Liver (tissue), 9 donors: ENCODE measurements around the gene MOB1A. TPM values are rescaled to one million over a fixed set of nuclear protein-coding genes. Genes with fewer than 3 reads are reported as not detected.

Experiments
- DNase-seq: peaks from one replicate; pipeline ENCODE4 v3.0.0-alpha.2; 2017; ENCODE audit warnings: low spot score
- H3K27ac ChIP-seq, 2 donors: one replicate each; pipeline ENCODE4 v1.7.0; 2013; ENCODE audit warnings: inconsistent platforms in 2 of 2, low read length in 2 of 2, control low read depth in 1 of 2, low read depth in 1 of 2, mild to moderate bottlenecking in 1 of 2
- H3K27me3 ChIP-seq, 4 donors: one replicate each; pipeline versions ENCODE4 v1.6.1 to v1.7.0; 2013; ENCODE audit warnings: low read length in 3 of 4, inconsistent platforms in 1 of 4, mild to moderate bottlenecking in 1 of 4, moderate library complexity in 1 of 4; ENCODE audit not compliant: control insufficient read depth in 4 of 4, insufficient read depth in 4 of 4
- H3K36me3 ChIP-seq, 4 donors: one replicate each; pipeline versions ENCODE4 v1.6.1 to v1.7.0; 2013; ENCODE audit warnings: low read length in 3 of 4, mild to moderate bottlenecking in 3 of 4, low read depth in 1 of 4, moderate library complexity in 1 of 4; ENCODE audit not compliant: control insufficient read depth in 4 of 4, insufficient read depth in 3 of 4
- H3K4me1 ChIP-seq, 4 donors: one replicate each; pipeline versions ENCODE4 v1.6.1 to v1.7.0; 2013; ENCODE audit warnings: low read length in 3 of 4, mild to moderate bottlenecking in 3 of 4, moderate library complexity in 1 of 4; ENCODE audit not compliant: control insufficient read depth in 4 of 4, insufficient read depth in 4 of 4
- H3K4me3 ChIP-seq, 3 donors: one replicate each; pipeline versions ENCODE4 v1.6.1 to v1.7.0; 2013; ENCODE audit warnings: low read length in 3 of 3, control low read depth in 1 of 3, low read depth in 1 of 3, mild to moderate bottlenecking in 1 of 3
- H3K9ac ChIP-seq, 2 donors: one replicate each; pipeline ENCODE4 v1.7.0; 2013; ENCODE audit warnings: low read length in 2 of 2, mild to moderate bottlenecking in 2 of 2, moderate library complexity in 2 of 2, control low read depth in 1 of 2, low read depth in 1 of 2
- H3K9me3 ChIP-seq, 4 donors: one replicate each; pipeline versions ENCODE4 v1.6.1 to v1.7.0; 2013; ENCODE audit warnings: low read length in 3 of 4; ENCODE audit not compliant: control insufficient read depth in 4 of 4
- EGR1 ChIP-seq, 2 donors: IDR thresholded peaks; 2 replicates each; pipeline ENCODE4 v1.6.1; 2016 to 2018; ENCODE audit warnings: antibody characterized with exemption in 2 of 2, low read depth in 2 of 2
- FOXA2 ChIP-seq: IDR thresholded peaks from 2 replicates; pipeline ENCODE4 v1.6.1; 2016; ENCODE audit warnings: antibody characterized with exemption
- GABPA ChIP-seq, 2 donors: IDR thresholded peaks in 1 of 2; conservative IDR thresholded peaks in 1 of 2; 2 replicates each; pipeline ENCODE4 v1.6.1; 2016; ENCODE audit warnings: antibody characterized with exemption in 2 of 2, mild to moderate bottlenecking in 1 of 2, moderate library complexity in 1 of 2
- HNF4A ChIP-seq, 2 donors: conservative IDR thresholded peaks; 2 replicates each; pipeline ENCODE4 v1.6.1; 2016; ENCODE audit warnings: antibody characterized with exemption in 2 of 2, mild to moderate bottlenecking in 2 of 2
- JUND ChIP-seq, 2 donors: IDR thresholded peaks; 2 replicates each; pipeline ENCODE4 v1.6.1; 2016; ENCODE audit warnings: antibody characterized with exemption in 2 of 2
- NR2F2 ChIP-seq: IDR thresholded peaks from 2 replicates; pipeline ENCODE4 v1.6.1; 2016; ENCODE audit warnings: antibody characterized with exemption
- RAD21 ChIP-seq, 2 donors: IDR thresholded peaks; 2 replicates each; pipeline ENCODE4 v1.6.1; 2016; ENCODE audit warnings: antibody characterized with exemption in 2 of 2, mild to moderate bottlenecking in 2 of 2
- SP1 ChIP-seq: IDR thresholded peaks from 2 replicates; pipeline ENCODE4 v1.6.1; 2018; ENCODE audit warnings: antibody characterized with exemption, mild to moderate bottlenecking
- TAF1 ChIP-seq: conservative IDR thresholded peaks from 2 replicates; pipeline ENCODE4 v1.6.1; 2016; ENCODE audit warnings: antibody characterized with exemption, mild to moderate bottlenecking
- WGBS: extraction: QIAGEN DNeasy Blood & Tissue Kit; methylation state at CpG from one replicate; pipeline ENCODE4 v1.1.7; 2013; 5-methylcytosine and 5-hydroxymethylcytosine counted together
- polyA plus RNA-seq, 2 donors: library from polyadenylated mRNA; stranded (reverse) in 1 of 2; unstranded in 1 of 2; fragments of 200-250 nt in 1 of 2; fragments of >200 nt in 1 of 2; fragmentation: Nextera tagmentation in 1 of 2; extraction: Ambion mirVana in 1 of 2; gene quantifications; one replicate each; pipeline versions ENCODE4 v1.2.1 to v1.2.3, GENCODE V29; 2013 to 2015
- total RNA-seq, 2 donors: library from RNA; depleted of rRNA; stranded (reverse); fragments of >200 nt; gene quantifications; one replicate each; pipeline ENCODE4 v1.2.3, GENCODE V29; 2014
- TF ChIP-seq, protein P1 (sequence below): IDR thresholded peaks from 2 replicates; pipeline ENCODE4 v1.6.1; 2016; ENCODE audit warnings: antibody characterized with exemption
- TF ChIP-seq, protein P2 (sequence below): IDR thresholded peaks from 2 replicates; pipeline ENCODE4 v1.6.1; 2016; ENCODE audit warnings: antibody characterized with exemption
- TF ChIP-seq, protein P3 (sequence below): IDR thresholded peaks from 2 replicates; pipeline ENCODE4 v1.6.1; 2016; ENCODE audit warnings: antibody characterized with exemption
- TF ChIP-seq, protein P4 (sequence below): IDR thresholded peaks from 2 replicates; pipeline ENCODE4 v1.6.1; 2016; ENCODE audit warnings: antibody characterized with exemption, mild to moderate bottlenecking
- TF ChIP-seq, protein P5 (sequence below): fragments of 150-350 bp; IDR thresholded peaks from 2 replicates; pipeline ENCODE4 v1.5.1; 2017; ENCODE audit warnings: improper control_type of control experiment, low read depth, low read length; ENCODE audit not compliant: missing input control
- donor health status: healthy.
- donor health status: healthy.
- donor health status: healthy.
- donor health status: healthy.
- donor health status: healthy.

Gene MOB1A
- total and polyA plus RNA-seq, 4 donors, result 15.5 to 44.7 (median 23.0) TPM

DNA sequence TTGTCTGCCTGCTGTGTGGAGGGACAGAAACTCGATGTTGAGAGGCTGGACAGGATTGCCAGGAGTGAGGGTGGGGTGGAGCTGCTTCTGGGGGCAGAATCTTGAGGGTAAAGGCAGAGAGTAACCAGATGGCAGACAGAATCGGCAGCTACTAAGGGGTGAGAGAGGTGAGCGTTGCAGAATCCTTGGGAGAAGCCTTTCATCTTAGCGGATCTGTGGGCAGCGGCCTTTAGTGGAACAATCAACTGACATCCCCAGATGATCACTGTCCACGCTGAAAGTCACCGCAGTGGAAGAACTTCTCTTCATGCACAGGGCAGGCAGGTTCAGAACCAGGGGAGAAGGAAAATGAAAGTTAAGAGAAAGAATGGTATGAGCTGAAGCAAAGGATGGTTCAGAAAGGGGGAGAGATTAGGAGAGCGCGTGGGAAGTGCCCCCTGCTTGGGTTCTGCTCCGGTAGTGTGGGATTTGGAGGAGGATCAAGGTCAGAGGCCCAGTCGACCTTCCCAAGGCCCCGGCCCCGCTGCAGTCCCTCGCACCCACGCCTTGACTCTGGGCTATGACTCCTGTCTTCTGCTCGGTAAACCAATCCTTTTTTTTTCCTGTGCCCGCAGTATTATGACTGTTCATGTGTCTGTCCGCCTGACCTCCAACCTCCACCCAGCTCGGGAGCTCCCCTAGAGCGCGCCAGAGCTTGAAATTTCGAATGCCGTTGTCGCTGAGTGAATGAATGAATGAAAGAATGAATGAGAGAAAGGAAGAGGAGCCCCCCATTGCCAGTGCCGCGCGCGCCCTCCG is 31.6 kb downstream of the MOB1A start:
- Histone ChIP-seq H3K27ac (no peak overlapping the region), H3K27me3 (no peaks in the 10 kb centered on the region), H3K36me3 (peaks cover 0 to 3% (median 2%) of the 10 kb centered on the region in 4 donors), H3K4me3 (peak overlapping the region; percentile 73 to 84 (median 82)), H3K4me1 (peaks cover 5 to 16% (median 11%) of the 10 kb centered on the region in 4 donors), H3K9ac (peak overlapping the region in 1 of 2 donors; percentile 20), H3K9me3 (no peaks in the 10 kb centered on the region)
- DNase-seq, result no peak
- WGBS, result 11% methylated on average over 29 of the region's 29 CpGs
- no peak for TF ChIP-seq NR2F2
- no peak for TF ChIP-seq SP1

DNA sequence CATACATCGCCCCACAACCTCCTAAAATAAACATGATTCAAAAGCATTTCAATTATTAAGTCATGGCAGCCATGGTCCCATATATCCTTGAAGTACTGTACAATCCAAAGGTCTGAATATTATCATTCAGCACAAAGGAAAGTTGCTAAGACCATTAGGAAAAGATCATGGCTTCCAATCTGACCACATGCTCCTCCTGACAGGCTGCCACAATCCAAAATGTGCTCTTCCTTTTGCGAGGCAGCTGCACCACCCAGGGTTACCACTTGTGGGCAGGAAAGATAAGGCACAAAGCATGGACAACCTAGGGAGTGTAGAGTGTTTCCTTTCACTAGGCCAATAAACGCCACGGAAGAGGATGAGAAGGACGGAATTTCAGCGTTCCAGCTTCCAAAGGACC is 36.3 kb downstream of the MOB1A start:
- H3K27ac ChIP-seq, result no peak overlapping the region
- WGBS, result 87% methylated on average over 6 of the region's 6 CpGs
- H3K4me3 ChIP-seq, result no peak overlapping the region
- no peak overlapping the region for H3K9ac ChIP-seq
- no peaks in the 10 kb centered on the region for H3K27me3 ChIP-seq
- peaks cover 0 to 3% (median under 1%) of the 10 kb centered on the region in 4 donors for H3K36me3 ChIP-seq
- H3K4me1 ChIP-seq, result peaks cover 5 to 10% (median 9%) of the 10 kb centered on the region in 4 donors
- DNase-seq, result no peak
- no peaks in the 10 kb centered on the region for H3K9me3 ChIP-seq
- TF ChIP-seq TAF1 (no peak), HNF4A (conservative IDR thresholded peaks at IDR 0.05) (no peak), JUND (IDR thresholded peaks at IDR 0.05) (no peak), NR2F2 (no peak), RAD21 (IDR thresholded peaks at IDR 0.05) (no peak), FOXA2 (no peak), EGR1 (IDR thresholded peaks at IDR 0.05; ENCODE audit: low read depth in 2 of 2) (no peak), GABPA (IDR thresholded peaks at IDR 0.05 in 1 of 2, conservative IDR thresholded peaks at IDR 0.05 in 1 of 2) (no peak), SP1 (no peak)
- TF ChIP-seq, protein P1, sequence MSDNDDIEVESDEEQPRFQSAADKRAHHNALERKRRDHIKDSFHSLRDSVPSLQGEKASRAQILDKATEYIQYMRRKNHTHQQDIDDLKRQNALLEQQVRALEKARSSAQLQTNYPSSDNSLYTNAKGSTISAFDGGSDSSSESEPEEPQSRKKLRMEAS, result no peak
- TF ChIP-seq, protein P2, sequence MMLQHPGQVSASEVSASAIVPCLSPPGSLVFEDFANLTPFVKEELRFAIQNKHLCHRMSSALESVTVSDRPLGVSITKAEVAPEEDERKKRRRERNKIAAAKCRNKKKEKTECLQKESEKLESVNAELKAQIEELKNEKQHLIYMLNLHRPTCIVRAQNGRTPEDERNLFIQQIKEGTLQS, result no peak
- TF ChIP-seq, protein P3, sequence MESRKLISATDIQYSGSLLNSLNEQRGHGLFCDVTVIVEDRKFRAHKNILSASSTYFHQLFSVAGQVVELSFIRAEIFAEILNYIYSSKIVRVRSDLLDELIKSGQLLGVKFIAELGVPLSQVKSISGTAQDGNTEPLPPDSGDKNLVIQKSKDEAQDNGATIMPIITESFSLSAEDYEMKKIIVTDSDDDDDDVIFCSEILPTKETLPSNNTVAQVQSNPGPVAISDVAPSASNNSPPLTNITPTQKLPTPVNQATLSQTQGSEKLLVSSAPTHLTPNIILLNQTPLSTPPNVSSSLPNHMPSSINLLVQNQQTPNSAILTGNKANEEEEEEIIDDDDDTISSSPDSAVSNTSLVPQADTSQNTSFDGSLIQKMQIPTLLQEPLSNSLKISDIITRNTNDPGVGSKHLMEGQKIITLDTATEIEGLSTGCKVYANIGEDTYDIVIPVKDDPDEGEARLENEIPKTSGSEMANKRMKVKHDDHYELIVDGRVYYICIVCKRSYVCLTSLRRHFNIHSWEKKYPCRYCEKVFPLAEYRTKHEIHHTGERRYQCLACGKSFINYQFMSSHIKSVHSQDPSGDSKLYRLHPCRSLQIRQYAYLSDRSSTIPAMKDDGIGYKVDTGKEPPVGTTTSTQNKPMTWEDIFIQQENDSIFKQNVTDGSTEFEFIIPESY, result no peak
- TF ChIP-seq, protein P4, sequence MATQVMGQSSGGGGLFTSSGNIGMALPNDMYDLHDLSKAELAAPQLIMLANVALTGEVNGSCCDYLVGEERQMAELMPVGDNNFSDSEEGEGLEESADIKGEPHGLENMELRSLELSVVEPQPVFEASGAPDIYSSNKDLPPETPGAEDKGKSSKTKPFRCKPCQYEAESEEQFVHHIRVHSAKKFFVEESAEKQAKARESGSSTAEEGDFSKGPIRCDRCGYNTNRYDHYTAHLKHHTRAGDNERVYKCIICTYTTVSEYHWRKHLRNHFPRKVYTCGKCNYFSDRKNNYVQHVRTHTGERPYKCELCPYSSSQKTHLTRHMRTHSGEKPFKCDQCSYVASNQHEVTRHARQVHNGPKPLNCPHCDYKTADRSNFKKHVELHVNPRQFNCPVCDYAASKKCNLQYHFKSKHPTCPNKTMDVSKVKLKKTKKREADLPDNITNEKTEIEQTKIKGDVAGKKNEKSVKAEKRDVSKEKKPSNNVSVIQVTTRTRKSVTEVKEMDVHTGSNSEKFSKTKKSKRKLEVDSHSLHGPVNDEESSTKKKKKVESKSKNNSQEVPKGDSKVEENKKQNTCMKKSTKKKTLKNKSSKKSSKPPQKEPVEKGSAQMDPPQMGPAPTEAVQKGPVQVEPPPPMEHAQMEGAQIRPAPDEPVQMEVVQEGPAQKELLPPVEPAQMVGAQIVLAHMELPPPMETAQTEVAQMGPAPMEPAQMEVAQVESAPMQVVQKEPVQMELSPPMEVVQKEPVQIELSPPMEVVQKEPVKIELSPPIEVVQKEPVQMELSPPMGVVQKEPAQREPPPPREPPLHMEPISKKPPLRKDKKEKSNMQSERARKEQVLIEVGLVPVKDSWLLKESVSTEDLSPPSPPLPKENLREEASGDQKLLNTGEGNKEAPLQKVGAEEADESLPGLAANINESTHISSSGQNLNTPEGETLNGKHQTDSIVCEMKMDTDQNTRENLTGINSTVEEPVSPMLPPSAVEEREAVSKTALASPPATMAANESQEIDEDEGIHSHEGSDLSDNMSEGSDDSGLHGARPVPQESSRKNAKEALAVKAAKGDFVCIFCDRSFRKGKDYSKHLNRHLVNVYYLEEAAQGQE, result no peak
- TF ChIP-seq, protein P5, sequence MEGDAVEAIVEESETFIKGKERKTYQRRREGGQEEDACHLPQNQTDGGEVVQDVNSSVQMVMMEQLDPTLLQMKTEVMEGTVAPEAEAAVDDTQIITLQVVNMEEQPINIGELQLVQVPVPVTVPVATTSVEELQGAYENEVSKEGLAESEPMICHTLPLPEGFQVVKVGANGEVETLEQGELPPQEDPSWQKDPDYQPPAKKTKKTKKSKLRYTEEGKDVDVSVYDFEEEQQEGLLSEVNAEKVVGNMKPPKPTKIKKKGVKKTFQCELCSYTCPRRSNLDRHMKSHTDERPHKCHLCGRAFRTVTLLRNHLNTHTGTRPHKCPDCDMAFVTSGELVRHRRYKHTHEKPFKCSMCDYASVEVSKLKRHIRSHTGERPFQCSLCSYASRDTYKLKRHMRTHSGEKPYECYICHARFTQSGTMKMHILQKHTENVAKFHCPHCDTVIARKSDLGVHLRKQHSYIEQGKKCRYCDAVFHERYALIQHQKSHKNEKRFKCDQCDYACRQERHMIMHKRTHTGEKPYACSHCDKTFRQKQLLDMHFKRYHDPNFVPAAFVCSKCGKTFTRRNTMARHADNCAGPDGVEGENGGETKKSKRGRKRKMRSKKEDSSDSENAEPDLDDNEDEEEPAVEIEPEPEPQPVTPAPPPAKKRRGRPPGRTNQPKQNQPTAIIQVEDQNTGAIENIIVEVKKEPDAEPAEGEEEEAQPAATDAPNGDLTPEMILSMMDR, result no peak
